ENCODE data around the gene ZNF836.

DNA sequence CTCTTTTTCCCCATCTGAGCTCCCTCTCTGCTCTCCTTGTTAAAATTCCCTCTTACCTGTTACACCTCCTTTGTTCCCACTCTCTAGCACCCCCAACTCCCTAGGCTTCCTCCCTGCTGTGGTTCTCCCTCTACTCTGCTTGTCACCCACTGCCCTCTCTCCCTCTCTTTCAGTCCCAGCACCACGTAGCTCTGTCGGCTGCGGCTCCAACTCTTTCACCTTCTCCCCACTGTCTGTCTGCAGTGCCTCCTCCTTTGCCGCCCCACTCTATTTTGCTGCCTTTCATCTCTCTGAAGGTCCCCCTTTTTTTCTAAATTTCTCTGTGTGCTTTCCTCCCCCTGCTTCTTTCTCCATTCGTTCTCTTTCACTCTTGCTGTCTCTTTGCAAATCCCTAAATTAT lies 1.1 kb downstream of the ZNF836 start:
- TF ChIP-seq SREBF1 (IDR thresholded peaks at IDR 0.05; ENCODE audit: borderline replicate concordance, low read depth, low read length) (no peak), ADNP (tag; IDR thresholded peaks at IDR 0.05) (no peak), SIN3A (IDR thresholded peaks at IDR 0.05; ENCODE audit: borderline replicate concordance in 2 of 2, control insufficient read depth in 1 of 2, low read depth in 2 of 2, low read length in 2 of 2) (no peak), SRSF1 (IDR thresholded peaks at IDR 0.05; ENCODE audit: low read depth, low read length) (no peak), ATF7 (IDR thresholded peaks at IDR 0.05) (no peak), CUX1 (CRISPR knock-in tag; IDR thresholded peaks at IDR 0.05) (no peak), MAZ (CRISPR knock-in tag; conservative IDR thresholded peaks at IDR 0.05 in 1 of 2, IDR thresholded peaks at IDR 0.05 in 1 of 2) (no peak), POLR2A (conservative IDR thresholded peaks at IDR 0.05) (no peak)

Measured in K562 (cell line).